Measurements from ENCODE around the gene SMIM35.

SMIM35 gene

DNA sequence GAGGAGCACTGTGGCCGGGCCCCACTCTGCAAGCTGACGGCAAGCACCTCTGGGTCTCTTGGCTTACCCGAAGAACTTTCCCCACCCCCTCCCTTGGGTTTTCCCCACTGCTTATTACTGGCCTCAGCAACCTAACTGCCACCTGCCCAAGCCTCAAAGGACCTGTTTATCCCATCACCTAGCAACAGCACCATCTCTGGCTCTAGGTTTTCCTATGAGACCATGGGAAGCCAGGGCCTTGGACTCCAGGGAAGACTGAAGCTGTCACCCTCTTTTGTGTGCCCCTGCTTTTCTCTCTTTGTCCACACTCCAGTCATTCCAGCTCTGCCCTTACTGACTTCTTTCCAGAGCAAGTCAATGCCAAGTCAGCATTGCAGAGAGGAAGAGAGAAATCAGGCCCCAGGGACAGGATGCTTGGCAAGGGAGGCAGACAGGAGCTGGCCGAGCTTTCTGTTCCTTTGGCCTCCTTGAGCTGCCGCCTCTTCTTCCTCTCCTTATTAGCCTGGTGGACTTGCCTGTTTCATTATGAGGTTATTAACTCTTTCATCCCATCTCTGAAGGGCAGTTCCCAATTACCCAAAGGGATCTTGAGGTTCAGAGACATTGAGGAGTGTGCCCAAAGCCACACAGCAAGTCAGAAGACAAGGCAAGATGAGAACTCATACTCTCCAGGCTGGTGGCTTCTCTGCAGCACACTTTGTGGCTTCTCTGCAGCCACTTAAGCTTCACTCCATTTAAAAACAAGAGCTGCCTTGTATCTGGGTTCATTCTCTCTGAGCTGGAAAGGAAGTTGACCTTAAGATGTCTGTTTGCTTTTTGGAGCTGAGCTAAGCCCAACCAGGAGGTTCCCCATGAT, at the start of gene SMIM35:
Gene SMIM35, minus strand, starts transcription at position 51 of the 856 bp plus-strand sequence. CDS start 206 bp downstream, outside the sequence.
- ATAC-seq, result no peak
- TF ChIP-seq ZC3H10 (CRISPR knock-in tag; IDR thresholded peaks at IDR 0.05) (no peak), BACH2 (CRISPR knock-in tag; IDR thresholded peaks at IDR 0.05; ENCODE audit: borderline replicate concordance) (no peak), ARNTL (CRISPR knock-in tag; IDR thresholded peaks at IDR 0.05; ENCODE audit: borderline replicate concordance, low read depth) (no peak), CSDC2 (CRISPR knock-in tag; IDR thresholded peaks at IDR 0.05) (no peak), PPARA (CRISPR knock-in tag; IDR thresholded peaks at IDR 0.05; ENCODE audit: borderline replicate concordance) (no peak), OSR1 (CRISPR knock-in tag; IDR thresholded peaks at IDR 0.05) (no peak), SNAI2 (CRISPR knock-in tag; IDR thresholded peaks at IDR 0.05) (no peak), ESRRG (CRISPR knock-in tag; IDR thresholded peaks at IDR 0.05) (no peak), GLIS3 (CRISPR knock-in tag; IDR thresholded peaks at IDR 0.05) (no peak), ZNF8 (CRISPR knock-in tag; IDR thresholded peaks at IDR 0.05) (no peak), ZNF70 (CRISPR knock-in tag; IDR thresholded peaks at IDR 0.05) (no peak), RARB (CRISPR knock-in tag; IDR thresholded peaks at IDR 0.05) (no peak)
- TF ChIP-seq, protein P1, sequence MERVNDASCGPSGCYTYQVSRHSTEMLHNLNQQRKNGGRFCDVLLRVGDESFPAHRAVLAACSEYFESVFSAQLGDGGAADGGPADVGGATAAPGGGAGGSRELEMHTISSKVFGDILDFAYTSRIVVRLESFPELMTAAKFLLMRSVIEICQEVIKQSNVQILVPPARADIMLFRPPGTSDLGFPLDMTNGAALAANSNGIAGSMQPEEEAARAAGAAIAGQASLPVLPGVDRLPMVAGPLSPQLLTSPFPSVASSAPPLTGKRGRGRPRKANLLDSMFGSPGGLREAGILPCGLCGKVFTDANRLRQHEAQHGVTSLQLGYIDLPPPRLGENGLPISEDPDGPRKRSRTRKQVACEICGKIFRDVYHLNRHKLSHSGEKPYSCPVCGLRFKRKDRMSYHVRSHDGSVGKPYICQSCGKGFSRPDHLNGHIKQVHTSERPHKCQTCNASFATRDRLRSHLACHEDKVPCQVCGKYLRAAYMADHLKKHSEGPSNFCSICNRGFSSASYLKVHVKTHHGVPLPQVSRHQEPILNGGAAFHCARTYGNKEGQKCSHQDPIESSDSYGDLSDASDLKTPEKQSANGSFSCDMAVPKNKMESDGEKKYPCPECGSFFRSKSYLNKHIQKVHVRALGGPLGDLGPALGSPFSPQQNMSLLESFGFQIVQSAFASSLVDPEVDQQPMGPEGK (CRISPR knock-in tag; IDR thresholded peaks at IDR 0.05; ENCODE audit: borderline replicate concordance), result no peak
- TF ChIP-seq, protein P2, sequence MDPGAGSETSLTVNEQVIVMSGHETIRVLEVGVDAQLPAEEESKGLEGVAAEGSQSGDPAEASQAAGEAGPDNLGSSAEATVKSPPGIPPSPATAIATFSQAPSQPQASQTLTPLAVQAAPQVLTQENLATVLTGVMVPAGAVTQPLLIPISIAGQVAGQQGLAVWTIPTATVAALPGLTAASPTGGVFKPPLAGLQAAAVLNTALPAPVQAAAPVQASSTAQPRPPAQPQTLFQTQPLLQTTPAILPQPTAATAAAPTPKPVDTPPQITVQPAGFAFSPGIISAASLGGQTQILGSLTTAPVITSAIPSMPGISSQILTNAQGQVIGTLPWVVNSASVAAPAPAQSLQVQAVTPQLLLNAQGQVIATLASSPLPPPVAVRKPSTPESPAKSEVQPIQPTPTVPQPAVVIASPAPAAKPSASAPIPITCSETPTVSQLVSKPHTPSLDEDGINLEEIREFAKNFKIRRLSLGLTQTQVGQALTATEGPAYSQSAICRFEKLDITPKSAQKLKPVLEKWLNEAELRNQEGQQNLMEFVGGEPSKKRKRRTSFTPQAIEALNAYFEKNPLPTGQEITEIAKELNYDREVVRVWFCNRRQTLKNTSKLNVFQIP (CRISPR knock-in tag; IDR thresholded peaks at IDR 0.05; ENCODE audit: borderline replicate concordance, low read depth), result no peak
- TF ChIP-seq, protein P3, sequence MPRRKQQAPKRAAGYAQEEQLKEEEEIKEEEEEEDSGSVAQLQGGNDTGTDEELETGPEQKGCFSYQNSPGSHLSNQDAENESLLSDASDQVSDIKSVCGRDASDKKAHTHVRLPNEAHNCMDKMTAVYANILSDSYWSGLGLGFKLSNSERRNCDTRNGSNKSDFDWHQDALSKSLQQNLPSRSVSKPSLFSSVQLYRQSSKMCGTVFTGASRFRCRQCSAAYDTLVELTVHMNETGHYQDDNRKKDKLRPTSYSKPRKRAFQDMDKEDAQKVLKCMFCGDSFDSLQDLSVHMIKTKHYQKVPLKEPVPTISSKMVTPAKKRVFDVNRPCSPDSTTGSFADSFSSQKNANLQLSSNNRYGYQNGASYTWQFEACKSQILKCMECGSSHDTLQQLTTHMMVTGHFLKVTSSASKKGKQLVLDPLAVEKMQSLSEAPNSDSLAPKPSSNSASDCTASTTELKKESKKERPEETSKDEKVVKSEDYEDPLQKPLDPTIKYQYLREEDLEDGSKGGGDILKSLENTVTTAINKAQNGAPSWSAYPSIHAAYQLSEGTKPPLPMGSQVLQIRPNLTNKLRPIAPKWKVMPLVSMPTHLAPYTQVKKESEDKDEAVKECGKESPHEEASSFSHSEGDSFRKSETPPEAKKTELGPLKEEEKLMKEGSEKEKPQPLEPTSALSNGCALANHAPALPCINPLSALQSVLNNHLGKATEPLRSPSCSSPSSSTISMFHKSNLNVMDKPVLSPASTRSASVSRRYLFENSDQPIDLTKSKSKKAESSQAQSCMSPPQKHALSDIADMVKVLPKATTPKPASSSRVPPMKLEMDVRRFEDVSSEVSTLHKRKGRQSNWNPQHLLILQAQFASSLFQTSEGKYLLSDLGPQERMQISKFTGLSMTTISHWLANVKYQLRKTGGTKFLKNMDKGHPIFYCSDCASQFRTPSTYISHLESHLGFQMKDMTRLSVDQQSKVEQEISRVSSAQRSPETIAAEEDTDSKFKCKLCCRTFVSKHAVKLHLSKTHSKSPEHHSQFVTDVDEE (CRISPR knock-in tag; IDR thresholded peaks at IDR 0.05), result no peak

DNA sequence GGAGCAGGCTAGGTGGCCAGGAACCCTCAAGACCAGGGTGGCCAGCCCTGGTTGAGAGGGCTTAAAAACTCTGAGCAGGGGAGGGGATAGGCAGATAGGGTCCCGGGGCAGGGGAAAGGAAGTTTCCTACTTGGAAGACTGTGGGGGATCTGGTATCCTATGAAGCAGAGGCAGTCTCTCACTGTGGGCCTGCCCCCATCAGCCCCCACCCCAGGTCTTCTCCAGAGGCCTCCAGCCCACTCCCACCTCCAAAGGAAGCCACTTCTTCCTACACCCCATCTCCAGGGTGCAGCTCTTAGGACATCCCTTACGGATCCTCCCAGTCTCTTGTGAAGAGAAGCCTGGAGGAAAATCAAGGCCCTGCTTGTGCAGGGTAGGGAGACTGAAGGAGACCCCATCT, 49.6 kb upstream of the SMIM35 start:
- ATAC-seq, result no peak
- TF ChIP-seq TCF4 (CRISPR knock-in tag; IDR thresholded peaks at IDR 0.05; ENCODE audit: borderline replicate concordance) (no peak), RARB (CRISPR knock-in tag; IDR thresholded peaks at IDR 0.05) (no peak), ZNF8 (CRISPR knock-in tag; IDR thresholded peaks at IDR 0.05) (no peak), SNAI2 (CRISPR knock-in tag; IDR thresholded peaks at IDR 0.05) (no peak), ZNF70 (CRISPR knock-in tag; IDR thresholded peaks at IDR 0.05) (no peak)
- TF ChIP-seq, protein P1 (CRISPR knock-in tag; IDR thresholded peaks at IDR 0.05; ENCODE audit: borderline replicate concordance), result no peak

DNA sequence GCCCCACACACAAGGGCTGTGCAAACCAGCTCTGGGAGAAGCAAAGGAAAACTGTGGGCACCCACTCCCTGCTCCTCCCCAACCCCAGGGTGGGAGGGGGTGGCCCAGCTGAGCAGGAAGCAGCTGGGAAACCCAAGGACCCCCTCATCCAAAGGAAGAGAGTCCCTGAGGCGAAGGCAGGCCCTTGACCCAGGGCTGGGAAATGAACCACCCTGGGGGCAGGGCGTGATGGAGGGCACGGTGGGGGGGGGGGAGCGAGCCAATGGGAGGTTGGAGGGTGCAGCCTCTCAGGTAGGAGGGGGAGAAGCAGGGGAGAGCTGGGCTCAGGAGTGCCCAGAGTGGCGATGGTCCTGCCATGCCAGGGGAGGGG, 49.0 kb upstream of the SMIM35 start:
- no peak for ATAC-seq
- no peak for TF ChIP-seq ZNF70 (CRISPR knock-in tag; IDR thresholded peaks at IDR 0.05)
- no peak for TF ChIP-seq TCF4 (CRISPR knock-in tag; IDR thresholded peaks at IDR 0.05; ENCODE audit: borderline replicate concordance)
- no peak for TF ChIP-seq ARNTL (CRISPR knock-in tag; IDR thresholded peaks at IDR 0.05; ENCODE audit: borderline replicate concordance, low read depth)
- TF ChIP-seq, protein P2 (CRISPR knock-in tag; IDR thresholded peaks at IDR 0.05; ENCODE audit: borderline replicate concordance, low read depth), result no peak
- TF ChIP-seq, protein P4, sequence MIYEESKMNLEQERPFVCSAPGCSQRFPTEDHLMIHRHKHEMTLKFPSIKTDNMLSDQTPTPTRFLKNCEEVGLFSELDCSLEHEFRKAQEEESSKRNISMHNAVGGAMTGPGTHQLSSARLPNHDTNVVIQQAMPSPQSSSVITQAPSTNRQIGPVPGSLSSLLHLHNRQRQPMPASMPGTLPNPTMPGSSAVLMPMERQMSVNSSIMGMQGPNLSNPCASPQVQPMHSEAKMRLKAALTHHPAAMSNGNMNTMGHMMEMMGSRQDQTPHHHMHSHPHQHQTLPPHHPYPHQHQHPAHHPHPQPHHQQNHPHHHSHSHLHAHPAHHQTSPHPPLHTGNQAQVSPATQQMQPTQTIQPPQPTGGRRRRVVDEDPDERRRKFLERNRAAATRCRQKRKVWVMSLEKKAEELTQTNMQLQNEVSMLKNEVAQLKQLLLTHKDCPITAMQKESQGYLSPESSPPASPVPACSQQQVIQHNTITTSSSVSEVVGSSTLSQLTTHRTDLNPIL (CRISPR knock-in tag; IDR thresholded peaks at IDR 0.05; ENCODE audit: low read depth), result no peak
- no peak for TF ChIP-seq TOX (CRISPR knock-in tag; IDR thresholded peaks at IDR 0.05; ENCODE audit: borderline replicate concordance)
- no peak for TF ChIP-seq SNAI2 (CRISPR knock-in tag; IDR thresholded peaks at IDR 0.05)
- TF ChIP-seq ZNF8 (CRISPR knock-in tag; IDR thresholded peaks at IDR 0.05), result no peak
- TF ChIP-seq ISL1 (CRISPR knock-in tag; IDR thresholded peaks at IDR 0.05), result no peak
- TF ChIP-seq ZC3H10 (CRISPR knock-in tag; IDR thresholded peaks at IDR 0.05), result no peak

All from SK-N-SH treated with all-trans-retinoic acid at 6 μM for 48 hours (cell line).